H9 (cell line): ENCODE results near the gene KRTAP2-3. TPM values are rescaled to one million over a fixed set of nuclear protein-coding genes. Genes with fewer than 3 reads are reported as not detected.

Experiments
- DNase-seq: peaks from one replicate; pipeline ENCODE4 v3.0.0-alpha.2; 2017
- H2AFZ ChIP-seq: one replicate; pipeline ENCODE4 v1.6.1; 2013; ENCODE audit warnings: mild to moderate bottlenecking, low read length, control low read depth, moderate library complexity
- H2AK5ac ChIP-seq: 2 replicates; pipeline ENCODE4 v1.6.1; 2013; ENCODE audit warnings: low read length, control low read depth, mixed read lengths; ENCODE audit not compliant: insufficient read length
- H2BK120ac ChIP-seq: one replicate; pipeline ENCODE4 v1.6.1; 2013; ENCODE audit warnings: low read depth, mild to moderate bottlenecking, low read length, control low read depth, inconsistent platforms; ENCODE audit not compliant: poor library complexity, severe bottlenecking
- H2BK12ac ChIP-seq: 2 replicates; pipeline ENCODE4 v1.6.1; 2013; ENCODE audit warnings: low read length, control low read depth, mixed read lengths, low read depth; ENCODE audit not compliant: insufficient read length
- H2BK15ac ChIP-seq: 2 replicates; pipeline ENCODE4 v1.6.1; 2013; ENCODE audit warnings: low read depth, low read length, control low read depth
- H2BK20ac ChIP-seq: one replicate; pipeline ENCODE4 v1.6.1; 2013; ENCODE audit warnings: low read depth, mild to moderate bottlenecking, low read length, control low read depth, inconsistent platforms; ENCODE audit not compliant: poor library complexity, severe bottlenecking
- H2BK5ac ChIP-seq: 2 replicates; pipeline ENCODE4 v1.6.1; 2013; ENCODE audit warnings: low read length, control low read depth, mixed read lengths; ENCODE audit not compliant: insufficient read length
- H3K14ac ChIP-seq: 2 replicates; pipeline ENCODE4 v1.6.1; 2013; ENCODE audit warnings: low read length, control low read depth; ENCODE audit not compliant: insufficient read depth
- H3K18ac ChIP-seq: 2 replicates; pipeline ENCODE4 v1.6.1; 2013; ENCODE audit warnings: low read depth, mild to moderate bottlenecking, mixed read lengths, low read length, control low read depth; ENCODE audit not compliant: insufficient read length
- H3K23ac ChIP-seq: 2 replicates; pipeline ENCODE4 v1.6.1; 2013; ENCODE audit warnings: low read length, control low read depth, mixed read lengths, low read depth; ENCODE audit not compliant: insufficient read length
- H3K23me2 ChIP-seq: 2 replicates; pipeline ENCODE4 v1.6.1; 2013; ENCODE audit warnings: low read depth, mild to moderate bottlenecking, mixed read lengths, low read length, control low read depth; ENCODE audit not compliant: insufficient read length, poor library complexity, severe bottlenecking
- H3K27ac ChIP-seq: 2 replicates; pipeline ENCODE4 v1.5.1; 2013; ENCODE audit warnings: low read length, control low read depth, mixed read lengths, low read depth; ENCODE audit not compliant: insufficient read length
- H3K27me3 ChIP-seq: 2 replicates; pipeline ENCODE4 v1.6.1; 2013; ENCODE audit warnings: low read length, control low read depth, inconsistent platforms; ENCODE audit not compliant: insufficient read depth
- H3K4ac ChIP-seq: 2 replicates; pipeline ENCODE4 v1.6.1; 2013; ENCODE audit warnings: low read depth, mild to moderate bottlenecking, control low read depth, inconsistent platforms, low read length, moderate library complexity
- H3K4me1 ChIP-seq: 2 replicates; pipeline ENCODE4 v1.6.1; 2013; ENCODE audit warnings: low read length, control low read depth, inconsistent platforms; ENCODE audit not compliant: insufficient read depth
- H3K4me2 ChIP-seq: 2 replicates; pipeline ENCODE4 v1.6.1; 2013; ENCODE audit warnings: low read length, control low read depth, mixed read lengths; ENCODE audit not compliant: insufficient read length, insufficient read depth
- H3K56ac ChIP-seq: 2 replicates; pipeline ENCODE4 v1.6.1; 2013; ENCODE audit warnings: low read depth, mild to moderate bottlenecking, mixed read lengths, low read length, control low read depth; ENCODE audit not compliant: insufficient read length
- H3K79me1 ChIP-seq: 2 replicates; pipeline ENCODE4 v1.6.1; 2013; ENCODE audit warnings: low read depth, mild to moderate bottlenecking, moderate library complexity, low read length, control low read depth, inconsistent platforms; ENCODE audit not compliant: insufficient read depth, poor library complexity, severe bottlenecking
- H3K79me2 ChIP-seq: 2 replicates; pipeline ENCODE4 v1.6.1; 2013; ENCODE audit warnings: low read length, control low read depth, inconsistent platforms; ENCODE audit not compliant: insufficient read depth
- H3K9ac ChIP-seq: 2 replicates; pipeline ENCODE4 v1.6.1; 2013; ENCODE audit warnings: low read length, control low read depth, mixed read lengths; ENCODE audit not compliant: insufficient read length; ENCODE audit errors: extremely low read depth
- H3K9me3 ChIP-seq: one replicate; pipeline ENCODE4 v1.6.1; 2013; ENCODE audit warnings: low read depth, low read length, inconsistent platforms; ENCODE audit not compliant: control insufficient read depth
- H3T11ph ChIP-seq: one replicate; pipeline ENCODE4 v1.6.1; 2013; ENCODE audit warnings: mild to moderate bottlenecking, low read length, control low read depth, inconsistent platforms
- H4K20me1 ChIP-seq: one replicate; pipeline ENCODE4 v1.6.1; 2013; ENCODE audit not compliant: control insufficient read depth, insufficient read length, insufficient read depth
- H4K5ac ChIP-seq: 2 replicates; pipeline ENCODE4 v1.6.1; 2013; ENCODE audit warnings: low read depth, mild to moderate bottlenecking, mixed read lengths, low read length, control low read depth; ENCODE audit not compliant: insufficient read length
- H4K8ac ChIP-seq: replicated peaks from 2 replicates; pipeline ENCODE4 v1.6.1; 2013; ENCODE audit warnings: low read length, control low read depth, mixed read lengths, low read depth; ENCODE audit not compliant: insufficient read length
- H4K91ac ChIP-seq: 2 replicates; pipeline ENCODE4 v1.6.1; 2013; ENCODE audit warnings: low read depth, mild to moderate bottlenecking, moderate library complexity, mixed read lengths, low read length, control low read depth; ENCODE audit not compliant: insufficient read length
- H3K27ac Mint-ChIP-seq, 3 experiments: 2 replicates in 2 of 3; 3 replicates in 1 of 3; pipeline ENCODE4 v1.8.0; 2020 to 2021; ENCODE audit warnings: mixed read lengths in 3 of 3, mild to moderate bottlenecking in 1 of 3, moderate library complexity in 1 of 3
- H3K27me3 Mint-ChIP-seq: 2 replicates; pipeline ENCODE4 v1.8.0; 2021; ENCODE audit warnings: low read depth, mild to moderate bottlenecking, moderate library complexity, mixed read lengths
- H3K36me3 Mint-ChIP-seq, 3 experiments: 2 replicates in 2 of 3; 3 replicates in 1 of 3; pipeline ENCODE4 v1.8.0; 2020 to 2021; ENCODE audit warnings: low read depth in 3 of 3, mixed read lengths in 3 of 3; ENCODE audit not compliant: insufficient read depth in 1 of 3
- H3K4me1 Mint-ChIP-seq, 2 experiments: 2 replicates each; pipeline ENCODE4 v1.8.0; 2020; ENCODE audit warnings: mixed read lengths in 2 of 2
- H3K4me3 Mint-ChIP-seq, 2 experiments: 2 replicates in 1 of 2; 3 replicates in 1 of 2; pipeline ENCODE4 v1.8.0; 2020 to 2021; ENCODE audit warnings: mild to moderate bottlenecking in 2 of 2, mixed read lengths in 2 of 2, moderate library complexity in 1 of 2
- H3K9me3 Mint-ChIP-seq, 2 experiments: 2 replicates in 1 of 2; 3 replicates in 1 of 2; pipeline ENCODE4 v1.8.0; 2020; ENCODE audit warnings: mild to moderate bottlenecking in 2 of 2, mixed read lengths in 2 of 2, moderate library complexity in 1 of 2
- WGBS: extraction: QIAGEN DNeasy Blood & Tissue Kit; methylation state at CpG from one replicate; pipeline ENCODE4 v1.1.7; 2013; ENCODE audit warnings: missing lambda C conversion rate, low lambda C conversion rate, mixed read lengths; ENCODE audit not compliant: insufficient read length; ENCODE audit errors: extremely low coverage; 5-methylcytosine and 5-hydroxymethylcytosine counted together
- total RNA-seq: library from RNA; stranded (reverse); gene quantifications from 2 replicates; pipeline ENCODE4 v1.2.1, GENCODE V29; 2021
- TF ChIP-seq, protein P1 (sequence below): fragments of 200-600 bp; sonication (generic); conservative IDR thresholded peaks from 3 replicates; pipeline ENCODE4 v1.8.0; 2021; ENCODE audit warnings: antibody characterized with exemption, mild to moderate bottlenecking

KRTAP2-3 gene
- total RNA-seq, 1 experiment from 2014 or later = not detected

DNA sequence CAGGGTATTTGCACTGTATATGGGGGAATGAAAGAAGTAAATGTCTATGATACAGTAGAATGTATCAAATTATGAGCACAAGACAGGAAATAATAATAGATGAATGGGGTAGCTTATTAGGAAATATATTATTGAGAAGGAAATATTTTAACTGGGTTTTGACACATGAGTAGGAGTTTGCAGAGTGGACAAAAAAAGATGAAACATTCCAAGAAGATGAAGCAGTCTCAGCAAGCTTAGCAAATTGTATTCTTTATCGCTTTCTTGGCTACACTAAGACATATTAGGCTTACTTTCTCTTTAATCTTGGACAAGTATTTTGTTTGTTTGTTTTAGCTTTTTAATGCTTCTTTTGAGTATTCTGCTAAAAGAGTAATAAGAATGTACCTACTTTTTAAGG lies 44.0 kb upstream of the KRTAP2-3 start:
- no peak overlapping the region for H3K4me2 ChIP-seq
- H2AFZ ChIP-seq = no peak overlapping the region
- H3K9me3 ChIP-seq = no peaks in the 10 kb centered on the region
- no CpG with 5 or more reads among the region's 1 CpG for WGBS
- no peak overlapping the region for H2BK12ac ChIP-seq
- H3K27me3 Mint-ChIP-seq = peaks cover 1% of the 10 kb centered on the region; the same call in 1 of the 2 replicates
- H3K23me2 ChIP-seq = no peaks in the 10 kb centered on the region
- no peak overlapping the region for H4K5ac ChIP-seq
- H3K27ac Mint-ChIP-seq = no peak overlapping the region
- no peak overlapping the region for H2BK120ac ChIP-seq
- no peak overlapping the region for H3K56ac ChIP-seq
- no peak overlapping the region for H3K4me3 Mint-ChIP-seq
- H3K79me2 ChIP-seq = no peaks in the 10 kb centered on the region
- H3K23ac ChIP-seq = no peak overlapping the region
- H3K14ac ChIP-seq = no peak overlapping the region
- H3K4me1 ChIP-seq = peaks cover 6% of the 10 kb centered on the region; the same call in 1 of the 2 replicates
- H4K8ac ChIP-seq = no peak overlapping the region
- H4K20me1 ChIP-seq = no peaks in the 10 kb centered on the region
- no peak overlapping the region for H3T11ph ChIP-seq
- H3K4ac ChIP-seq = no peak overlapping the region
- H2BK20ac ChIP-seq = no peak overlapping the region
- peaks cover 52% of the 10 kb centered on the region in 2 experiments for H3K4me1 Mint-ChIP-seq
- H2AK5ac ChIP-seq = no peak overlapping the region
- H2BK15ac ChIP-seq = no peak overlapping the region
- no peaks in the 10 kb centered on the region for H3K79me1 ChIP-seq
- DNase-seq = no peak
- H3K9ac ChIP-seq = no peak overlapping the region
- H3K18ac ChIP-seq = no peak overlapping the region
- H3K9me3 Mint-ChIP-seq = peaks cover 3 to 5% of the 10 kb centered on the region in 2 experiments; a peak in 4 of 5 replicates
- no peak overlapping the region for H3K27ac ChIP-seq
- TF ChIP-seq, protein P1, sequence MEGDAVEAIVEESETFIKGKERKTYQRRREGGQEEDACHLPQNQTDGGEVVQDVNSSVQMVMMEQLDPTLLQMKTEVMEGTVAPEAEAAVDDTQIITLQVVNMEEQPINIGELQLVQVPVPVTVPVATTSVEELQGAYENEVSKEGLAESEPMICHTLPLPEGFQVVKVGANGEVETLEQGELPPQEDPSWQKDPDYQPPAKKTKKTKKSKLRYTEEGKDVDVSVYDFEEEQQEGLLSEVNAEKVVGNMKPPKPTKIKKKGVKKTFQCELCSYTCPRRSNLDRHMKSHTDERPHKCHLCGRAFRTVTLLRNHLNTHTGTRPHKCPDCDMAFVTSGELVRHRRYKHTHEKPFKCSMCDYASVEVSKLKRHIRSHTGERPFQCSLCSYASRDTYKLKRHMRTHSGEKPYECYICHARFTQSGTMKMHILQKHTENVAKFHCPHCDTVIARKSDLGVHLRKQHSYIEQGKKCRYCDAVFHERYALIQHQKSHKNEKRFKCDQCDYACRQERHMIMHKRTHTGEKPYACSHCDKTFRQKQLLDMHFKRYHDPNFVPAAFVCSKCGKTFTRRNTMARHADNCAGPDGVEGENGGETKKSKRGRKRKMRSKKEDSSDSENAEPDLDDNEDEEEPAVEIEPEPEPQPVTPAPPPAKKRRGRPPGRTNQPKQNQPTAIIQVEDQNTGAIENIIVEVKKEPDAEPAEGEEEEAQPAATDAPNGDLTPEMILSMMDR = no peak
- no peak overlapping the region for H4K91ac ChIP-seq
- H3K36me3 Mint-ChIP-seq = peaks cover 4% of the 10 kb centered on the region in 3 experiments; a peak in 5 of 7 replicates
- H3K27me3 ChIP-seq = no peaks in the 10 kb centered on the region
- H2BK5ac ChIP-seq = no peak overlapping the region
